Right lobe of liver (tissue), 6 donors: ENCODE results near the gene TSPOAP1. TPM values are rescaled to one million over a fixed set of nuclear protein-coding genes. Genes with fewer than 3 reads are reported as not detected.

Experiments used
- ATAC-seq, 4 donors: fragments of 200-7000 bp; cut with Tn5 transposase; one replicate each; pipeline ENCODE4 v1.9.1; 2020; ENCODE audit warnings: mild to moderate bottlenecking in 4 of 4, moderate library complexity in 4 of 4
- DNase-seq, 3 donors: peaks; one replicate each; pipeline ENCODE4 v3.0.0-alpha.2; 2020
- H3K27ac ChIP-seq, 3 donors: fragments of 200-600 bp; one replicate each; pipeline ENCODE4 v1.8.0; 2022
- H3K27me3 ChIP-seq, 2 donors: fragments of 200-600 bp; one replicate each; pipeline ENCODE4 v1.8.0; 2022
- H3K36me3 ChIP-seq, 4 donors: fragments of 200-600 bp; sonication (generic) in 1 of 4; one replicate each; pipeline versions ENCODE4 v1.5.1 to v1.8.0; 2017 to 2022; ENCODE audit warnings: control low read depth in 1 of 4
- H3K4me1 ChIP-seq, 4 donors: fragments of 200-600 bp; sonication (generic) in 1 of 4; one replicate each; pipeline versions ENCODE4 v1.5.1 to v1.8.0; 2017 to 2022; ENCODE audit warnings: control low read depth in 1 of 4
- H3K4me3 ChIP-seq, 3 donors: fragments of 200-600 bp; one replicate each; pipeline ENCODE4 v1.8.0; 2022
- H3K9me3 ChIP-seq, 4 donors: fragments of 200-600 bp; sonication (generic) in 1 of 4; one replicate each; pipeline versions ENCODE4 v1.5.1 to v1.8.0; 2017 to 2022; ENCODE audit warnings: control low read depth in 1 of 4
- POLR2A ChIP-seq: fragments of 450-650 bp; IDR thresholded peaks from one replicate; pipeline ENCODE4 v1.6.1; 2017; ENCODE audit warnings: antibody characterized with exemption, mild to moderate bottlenecking
- WGBS: methylation state at CpG from one replicate; pipeline ENCODE4 v1.1.6; 2018; ENCODE audit warnings: low coverage, low lambda C conversion rate; ENCODE audit not compliant: insufficient coverage; ENCODE audit errors: missing lambda C conversion rate; 5-methylcytosine and 5-hydroxymethylcytosine counted together
- intact Hi-C, 2 donors: fragments of 100-400 bp; cut with DNase I; formaldehyde crosslinking; loops; one replicate each; pipeline versions ENCODE4 v1.11.2 to v1.14.1; 2022
- total RNA-seq, 6 experiments: library from RNA; depleted of rRNA in 2 of 6; stranded (reverse); fragments of >200 nt in 2 of 6; fragmentation: NEBNext Ultra II Directional in 3 of 6; extraction: Animal tissue kit (Norgen Biotek cat#: 25700) in 3 of 6; gene quantifications; one replicate each; pipeline versions ENCODE4 v1.1.0 to v1.2.4, GENCODE V29; 2016 to 2023
- TF ChIP-seq, protein P1 (sequence below), 4 donors: fragments of 200-600 bp in 3 of 4; fragments of 450-650 bp in 1 of 4; IDR thresholded peaks; one replicate each; pipeline versions ENCODE4 v1.5.1 to v1.8.0; 2016 to 2022; ENCODE audit warnings: antibody characterized with exemption in 4 of 4, mild to moderate bottlenecking in 2 of 4
- donor health status: DM: no; HTN: yes; CAD: no.
- donor health status: DM: no; HTN: no; CAD: no.
- donor health status: DM: no; HTN: no; CAD: no.
- donor health status: DM: no; HTN: yes; CAD: no.
- donor health status: DM: no; HTN: yes; CAD: no.

Gene TSPOAP1
- total RNA-seq, 6 experiments from 2014 or later, result 0.87 to 8.3 (median 3.8) TPM

DNA sequence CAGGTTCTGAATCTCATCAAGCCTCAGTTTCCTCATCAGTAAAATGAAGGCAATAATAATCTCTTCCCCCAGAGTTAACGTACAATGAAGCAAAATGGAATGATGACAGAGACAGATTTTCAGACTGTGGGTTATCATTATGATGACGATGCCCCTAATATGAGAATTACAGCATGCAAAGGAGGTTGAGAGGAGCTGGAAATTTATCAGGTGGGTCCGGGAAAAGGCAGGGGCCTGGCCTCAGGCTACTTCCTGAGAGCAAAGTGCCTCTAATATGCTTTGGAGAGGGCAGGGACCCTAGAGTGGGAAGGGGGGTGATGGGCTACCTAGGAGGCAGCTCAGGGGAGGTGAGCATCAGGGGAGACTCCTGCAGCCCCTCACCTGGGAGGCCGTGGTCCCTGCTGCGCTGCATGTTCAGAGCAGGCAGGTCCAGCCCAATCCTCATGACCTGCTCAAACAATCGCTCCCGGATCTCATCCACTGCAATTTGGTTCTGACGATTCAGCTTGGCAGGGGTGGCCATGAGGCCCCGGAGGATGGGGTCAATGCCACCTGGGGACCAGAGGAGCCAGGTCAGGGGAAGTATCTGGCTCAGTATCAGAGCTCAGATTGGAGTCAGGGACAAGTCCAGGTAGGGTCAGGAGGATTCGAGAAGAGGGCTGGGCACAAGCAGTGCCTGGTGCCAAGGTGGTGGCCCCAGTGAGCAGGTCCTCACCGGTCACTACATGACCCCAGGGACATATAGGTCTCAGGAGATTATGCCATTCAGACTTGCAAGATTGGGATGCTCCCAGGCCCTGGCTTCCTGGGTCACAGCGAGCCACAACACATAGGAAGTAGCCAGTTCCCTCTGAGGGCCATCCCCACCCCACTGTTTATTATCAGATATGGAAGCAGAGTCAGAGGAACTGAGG lies 56.0 kb downstream of the TSPOAP1 start:
- Histone ChIP-seq H3K4me3 (no peak overlapping the region), H3K27me3 (no peaks in the 10 kb centered on the region), H3K4me1 (no peaks in the 10 kb centered on the region), H3K27ac (no peak overlapping the region), H3K36me3 (no peaks in the 10 kb centered on the region), H3K9me3 (no peaks in the 10 kb centered on the region)
- TF ChIP-seq POLR2A, result no peak
- TF ChIP-seq, protein P1, sequence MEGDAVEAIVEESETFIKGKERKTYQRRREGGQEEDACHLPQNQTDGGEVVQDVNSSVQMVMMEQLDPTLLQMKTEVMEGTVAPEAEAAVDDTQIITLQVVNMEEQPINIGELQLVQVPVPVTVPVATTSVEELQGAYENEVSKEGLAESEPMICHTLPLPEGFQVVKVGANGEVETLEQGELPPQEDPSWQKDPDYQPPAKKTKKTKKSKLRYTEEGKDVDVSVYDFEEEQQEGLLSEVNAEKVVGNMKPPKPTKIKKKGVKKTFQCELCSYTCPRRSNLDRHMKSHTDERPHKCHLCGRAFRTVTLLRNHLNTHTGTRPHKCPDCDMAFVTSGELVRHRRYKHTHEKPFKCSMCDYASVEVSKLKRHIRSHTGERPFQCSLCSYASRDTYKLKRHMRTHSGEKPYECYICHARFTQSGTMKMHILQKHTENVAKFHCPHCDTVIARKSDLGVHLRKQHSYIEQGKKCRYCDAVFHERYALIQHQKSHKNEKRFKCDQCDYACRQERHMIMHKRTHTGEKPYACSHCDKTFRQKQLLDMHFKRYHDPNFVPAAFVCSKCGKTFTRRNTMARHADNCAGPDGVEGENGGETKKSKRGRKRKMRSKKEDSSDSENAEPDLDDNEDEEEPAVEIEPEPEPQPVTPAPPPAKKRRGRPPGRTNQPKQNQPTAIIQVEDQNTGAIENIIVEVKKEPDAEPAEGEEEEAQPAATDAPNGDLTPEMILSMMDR (IDR thresholded peaks at IDR 0.05), result no peak
- WGBS, result 59% methylated on average over 6 of the region's 12 CpGs
- ATAC-seq, result no peak
- no peak for DNase-seq
- intact Hi-C loops, result no loop called here

GRCh38 chr17:58271216-58271931 lies 57.2 kb downstream of the TSPOAP1 start:
- Histone ChIP-seq H3K4me3 (no peak overlapping the region), H3K27me3 (no peaks in the 10 kb centered on the region), H3K4me1 (no peaks in the 10 kb centered on the region), H3K9me3 (no peaks in the 10 kb centered on the region), H3K27ac (no peak overlapping the region), H3K36me3 (no peaks in the 10 kb centered on the region)
- WGBS, result 78% methylated on average over 5 of the region's 21 CpGs
- TF ChIP-seq POLR2A, result no peak
- TF ChIP-seq, protein P1 (IDR thresholded peaks at IDR 0.05), result no peak
- DNase-seq (no peak), ATAC-seq (no peak)
- intact Hi-C loops, result no loop called here

GRCh38 chr17:58270476-58271215 lies 57.9 kb downstream of the TSPOAP1 start:
- intact Hi-C loops, result no loop called here
- 77% methylated on average over 5 of the region's 15 CpGs for WGBS
- DNase-seq, result no peak

More at GRCh38 chr17:58270476-58271215, 57.9 kb downstream of the TSPOAP1 start:
- TF ChIP-seq, protein P1 (IDR thresholded peaks at IDR 0.05), result no peak
- TF ChIP-seq POLR2A, result no peak
- Histone ChIP-seq H3K36me3 (no peaks in the 10 kb centered on the region), H3K27ac (no peak overlapping the region), H3K4me3 (no peak overlapping the region), H3K27me3 (no peaks in the 10 kb centered on the region), H3K4me1 (no peaks in the 10 kb centered on the region), H3K9me3 (no peaks in the 10 kb centered on the region)
- ATAC-seq, result no peak
